SK-N-SH (cell line): ENCODE results near the gene CALN1. TPM values are rescaled to one million over a fixed set of nuclear protein-coding genes. Genes with fewer than 3 reads are reported as not detected.

ENCODE experiments used
- CTCF ChIA-PET: fragments of 300-600, 350-600 bp; formaldehyde crosslinking; extraction: SDS; loops from one replicate; lab custom pipeline; 2021; lab: Yijun Ruan, JAX
- POLR2A ChIA-PET: fragments of 350-600 bp; sonication (Branson Sonifier 250); formaldehyde crosslinking; extraction: SDS; loops from one replicate; lab custom pipeline; 2020; ENCODE audit warnings: antibody characterized with exemption, inconsistent platforms; lab: Yijun Ruan, JAX
- DNase-seq: peaks from one replicate; pipeline ENCODE4 v3.0.0; 2012
- H2AFZ ChIP-seq: fragments of 200-600 bp; sonication (generic); 2 replicates; pipeline ENCODE4 v1.8.1; 2016; ENCODE audit warnings: antibody characterized with exemption, mild to moderate bottlenecking, low read depth
- H3F3A ChIP-seq: fragments of 200-600 bp; sonication (generic); replicated peaks from 2 replicates; pipeline ENCODE3; 2016; ENCODE audit warnings: antibody characterized with exemption, mild to moderate bottlenecking; ENCODE audit not compliant: insufficient read depth
- H3K27ac ChIP-seq, 2 experiments: fragments of 200-500 bp in 1 of 2; fragments of 200-600 bp in 1 of 2; sonication (Bioruptor generic) in 1 of 2; sonication (generic), shearing (Covaris generic) in 1 of 2; 2 replicates each; pipeline versions ENCODE4 v1.5.1 to v1.6.1; 2014 to 2016; ENCODE audit warnings: low read depth in 2 of 2, inconsistent platforms in 1 of 2, low read length in 1 of 2, mild to moderate bottlenecking in 1 of 2, mixed read lengths in 1 of 2
- H3K27me3 ChIP-seq: fragments of 200-600 bp; sonication (generic), shearing (Covaris generic); 2 replicates; pipeline ENCODE4 v1.6.1; 2016; ENCODE audit warnings: mixed run types; ENCODE audit not compliant: insufficient read depth
- H3K36me3 ChIP-seq, 2 experiments: fragments of 200-500 bp in 1 of 2; fragments of 200-600 bp in 1 of 2; sonication (Bioruptor generic) in 1 of 2; sonication (generic) in 1 of 2; replicated peaks in 1 of 2; 2 replicates each; pipeline versions ENCODE3 to v1.5.1; 2014 to 2016; ENCODE audit warnings: low read length in 1 of 2, mild to moderate bottlenecking in 1 of 2; ENCODE audit not compliant: insufficient read depth in 2 of 2, control insufficient read depth in 1 of 2
- H3K4me1 ChIP-seq, 2 experiments: fragments of 200-500 bp in 1 of 2; fragments of 200-600 bp in 1 of 2; sonication (Bioruptor generic) in 1 of 2; sonication (generic), shearing (Covaris generic) in 1 of 2; 2 replicates each; pipeline versions ENCODE4 v1.5.1 to v1.6.1; 2014 to 2016; ENCODE audit warnings: low read depth in 1 of 2, low read length in 1 of 2, mixed run types in 1 of 2; ENCODE audit not compliant: insufficient read depth in 2 of 2, control insufficient read depth in 1 of 2
- H3K4me2 ChIP-seq: fragments of 200-600 bp; sonication (generic), shearing (Covaris generic); 2 replicates; pipeline ENCODE4 v1.6.1; 2017; ENCODE audit warnings: mixed run types
- H3K4me3 ChIP-seq, 2 experiments: fragments of 200-500 bp in 1 of 2; fragments of 200-600 bp in 1 of 2; sonication (Bioruptor generic) in 1 of 2; sonication (generic), shearing (Covaris generic) in 1 of 2; 2 replicates each; pipeline versions ENCODE4 v1.5.1 to v1.8.1; 2014 to 2016; ENCODE audit warnings: low read depth in 2 of 2, inconsistent platforms in 1 of 2, low read length in 1 of 2, mild to moderate bottlenecking in 1 of 2, mixed read lengths in 1 of 2, moderate library complexity in 1 of 2
- H3K79me2 ChIP-seq: fragments of 200-600 bp; sonication (generic); 2 replicates; pipeline ENCODE4 v1.8.1; 2017; ENCODE audit warnings: mild to moderate bottlenecking; ENCODE audit not compliant: insufficient read depth
- H3K9ac ChIP-seq: fragments of 200-600 bp; sonication (generic); 2 replicates; pipeline ENCODE4 v1.6.1; 2017; ENCODE audit warnings: mixed run types
- H3K9me2 ChIP-seq: fragments of 200-600 bp; sonication (generic); 2 replicates; pipeline ENCODE4 v1.6.1; 2017; ENCODE audit warnings: mixed run types
- H3K9me3 ChIP-seq: fragments of 200-600 bp; sonication (generic); 2 replicates; pipeline ENCODE4 v1.6.1; 2017; ENCODE audit warnings: mixed run types, mild to moderate bottlenecking, moderate library complexity
- H4K20me1 ChIP-seq: fragments of 200-600 bp; sonication (generic); 2 replicates; pipeline ENCODE4 v1.6.1; 2017; ENCODE audit warnings: mild to moderate bottlenecking, mixed run types; ENCODE audit not compliant: insufficient read depth
- EP300 ChIP-seq, 2 experiments: IDR thresholded peaks; 2 replicates each; pipeline versions ENCODE4 v1.4.0 to v1.6.1; 2012; ENCODE audit warnings: borderline replicate concordance in 1 of 2, low read depth in 1 of 2, low read length in 1 of 2
- EZH2phosphoT487 ChIP-seq: fragments of 200-600 bp; sonication (generic); IDR thresholded peaks from 2 replicates; pipeline ENCODE4 v1.6.1; 2017; ENCODE audit warnings: low read depth, mixed run types, mild to moderate bottlenecking, antibody characterized with exemption, moderate library complexity, borderline replicate concordance
- FOXM1 ChIP-seq: IDR thresholded peaks from 2 replicates; pipeline ENCODE4 v1.4.0; 2012; ENCODE audit warnings: low read depth, mild to moderate bottlenecking
- IRF3 ChIP-seq: fragments of 150-350 bp; IDR thresholded peaks from 2 replicates; pipeline ENCODE4 v1.6.1; 2016; ENCODE audit warnings: mild to moderate bottlenecking, low read depth, low read length
- JUND ChIP-seq: IDR thresholded peaks from 2 replicates; pipeline ENCODE4 v1.4.0; 2012
- MEF2A ChIP-seq: IDR thresholded peaks from 2 replicates; pipeline ENCODE4 v1.4.0; 2012; ENCODE audit warnings: low read depth, borderline replicate concordance
- MXI1 ChIP-seq: IDR thresholded peaks from 2 replicates; pipeline ENCODE4 v1.6.1; 2012; ENCODE audit warnings: mild to moderate bottlenecking, low read depth, low read length, improper control_type of control experiment
- NRF1 ChIP-seq: IDR thresholded peaks from 2 replicates; pipeline ENCODE4 v1.6.1; 2012; ENCODE audit warnings: low read depth, mild to moderate bottlenecking, low read length
- POLR2AphosphoS5 ChIP-seq: IDR thresholded peaks from 2 replicates; pipeline ENCODE4 v1.6.1; 2012; ENCODE audit warnings: low read depth, low read length
- RAD21 ChIP-seq: IDR thresholded peaks from 2 replicates; pipeline ENCODE4 v1.6.1; 2012; ENCODE audit warnings: mild to moderate bottlenecking, low read length
- RCOR1 ChIP-seq: fragments of 150-350 bp; IDR thresholded peaks from 2 replicates; pipeline ENCODE4 v1.6.1; 2017; ENCODE audit warnings: antibody characterized with exemption, low read length
- SIN3A ChIP-seq: IDR thresholded peaks from 2 replicates; pipeline ENCODE4 v1.6.1; 2012; ENCODE audit warnings: low read depth, mild to moderate bottlenecking, low read length, moderate library complexity, borderline replicate concordance
- ZBTB33 ChIP-seq: IDR thresholded peaks from 2 replicates; pipeline ENCODE4 v1.4.0; 2012; ENCODE audit warnings: low read depth, borderline replicate concordance
- WGBS: methylation state at CpG from one replicate; pipeline ENCODE4 v1.1.6; 2017; ENCODE audit warnings: low lambda C conversion rate; 5-methylcytosine and 5-hydroxymethylcytosine counted together
- polyA plus RNA-seq, 3 experiments: library from polyadenylated mRNA; depleted of rRNA; stranded (reverse); fragments of >200 nt; gene quantifications; 2 replicates each; pipeline ENCODE4 v1.2.3, GENCODE V29; 2012
- TF ChIP-seq, protein P1 (sequence below): IDR thresholded peaks from 2 replicates; pipeline ENCODE4 v1.4.0; 2012; ENCODE audit warnings: low read depth, borderline replicate concordance
- TF ChIP-seq, protein P2 (sequence below): fragments of 150-350 bp; IDR thresholded peaks from 2 replicates; pipeline ENCODE4 v1.6.1; 2017; ENCODE audit warnings: antibody characterized with exemption, low read length, low read depth, borderline replicate concordance
- TF ChIP-seq, protein P3 (sequence below): IDR thresholded peaks from 2 replicates; pipeline ENCODE4; 2012

CALN1 gene
- polyA plus RNA-seq, 1 of the 3 experiments (the other 2 are of a cell fraction): not detected

- Histone ChIP-seq H3K4me1 (no peaks in the 10 kb centered on the region), H3K4me2 (no peak overlapping the region), H3K4me3 (no peak overlapping the region)
- TF ChIP-seq MEF2A (no peak), POLR2AphosphoS5 (no peak)
- TF ChIP-seq, protein P1, sequence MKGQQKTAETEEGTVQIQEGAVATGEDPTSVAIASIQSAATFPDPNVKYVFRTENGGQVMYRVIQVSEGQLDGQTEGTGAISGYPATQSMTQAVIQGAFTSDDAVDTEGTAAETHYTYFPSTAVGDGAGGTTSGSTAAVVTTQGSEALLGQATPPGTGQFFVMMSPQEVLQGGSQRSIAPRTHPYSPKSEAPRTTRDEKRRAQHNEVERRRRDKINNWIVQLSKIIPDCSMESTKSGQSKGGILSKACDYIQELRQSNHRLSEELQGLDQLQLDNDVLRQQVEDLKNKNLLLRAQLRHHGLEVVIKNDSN: no peak
- TF ChIP-seq, all 33 proteins: peak for 0
- Histone ChIP-seq H3K9me3 (no peaks in the 10 kb centered on the region), H3K27me3 (no peaks in the 10 kb centered on the region), H2AFZ (no peak overlapping the region), H3K9ac (no peak overlapping the region), H3K36me3 (no peaks in the 10 kb centered on the region), H3K27ac (no peak overlapping the region), H3K9me2 (0 out of 2 replicates have a peak, but pooled peaks cover 4% of the 10 kb centered on the region), H4K20me1 (no peaks in the 10 kb centered on the region), H3K79me2 (no peaks in the 10 kb centered on the region), H3F3A (no peaks in the 10 kb centered on the region)
- POLR2A ChIA-PET: no interaction called here
- CTCF ChIA-PET: no interaction called here
- 17% methylated on average over 8 of the region's 8 CpGs for WGBS
- no peak for DNase-seq
Measured at GRCh38 chr7:71867626-71868025, 544.5 kb downstream of the CALN1 start.

DNA sequence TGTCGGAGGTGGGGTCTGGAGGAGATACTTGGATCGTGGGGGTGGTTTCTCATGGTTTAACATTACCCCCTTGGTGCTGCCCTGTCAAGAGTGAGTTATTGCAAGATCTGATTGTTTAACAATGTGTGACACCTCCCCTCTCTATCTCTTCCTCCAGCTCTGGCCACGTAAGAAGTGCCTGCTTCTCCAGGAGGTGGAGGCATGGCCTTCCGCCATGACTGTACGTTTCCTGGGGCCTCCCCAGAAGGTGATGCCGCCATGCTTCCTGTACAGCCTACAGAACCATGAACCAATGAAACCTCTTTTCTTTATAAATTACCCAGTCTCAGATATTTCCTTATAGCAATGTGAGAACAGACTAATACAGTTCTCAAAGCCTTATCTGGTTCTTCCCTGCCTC is 547.0 kb downstream of the CALN1 start:
- H3K9ac ChIP-seq: no peak overlapping the region
- no peak overlapping the region for H2AFZ ChIP-seq
- no peak overlapping the region for H3K4me3 ChIP-seq
- H3F3A ChIP-seq: no peaks in the 10 kb centered on the region
- no peaks in the 10 kb centered on the region for H3K27me3 ChIP-seq
- H3K27ac ChIP-seq: no peak overlapping the region
- no peaks in the 10 kb centered on the region for H3K4me1 ChIP-seq
- no peaks in the 10 kb centered on the region for H3K36me3 ChIP-seq
- H3K4me2 ChIP-seq: no peak overlapping the region
- WGBS: 8% methylated on average over 6 of the region's 6 CpGs
- 0 out of 2 replicates have a peak, but pooled peaks cover 4% of the 10 kb centered on the region for H3K9me2 ChIP-seq
- DNase-seq: no peak
- no peaks in the 10 kb centered on the region for H4K20me1 ChIP-seq
- H3K79me2 ChIP-seq: no peaks in the 10 kb centered on the region
- no peaks in the 10 kb centered on the region for H3K9me3 ChIP-seq
- ChIA-PET POLR2A (no interaction called here), CTCF (no interaction called here)
- TF ChIP-seq RCOR1 (no peak), MXI1 (no peak), JUND (no peak), EP300 (IDR thresholded peaks at IDR 0.05; ENCODE audit: borderline replicate concordance in 1 of 2, low read depth in 1 of 2, low read length in 1 of 2) (no peak), ZBTB33 (no peak), FOXM1 (no peak), EZH2phosphoT487 (no peak), MEF2A (no peak), IRF3 (no peak), NRF1 (no peak), SIN3A (no peak), RAD21 (no peak)
- TF ChIP-seq, protein P2, sequence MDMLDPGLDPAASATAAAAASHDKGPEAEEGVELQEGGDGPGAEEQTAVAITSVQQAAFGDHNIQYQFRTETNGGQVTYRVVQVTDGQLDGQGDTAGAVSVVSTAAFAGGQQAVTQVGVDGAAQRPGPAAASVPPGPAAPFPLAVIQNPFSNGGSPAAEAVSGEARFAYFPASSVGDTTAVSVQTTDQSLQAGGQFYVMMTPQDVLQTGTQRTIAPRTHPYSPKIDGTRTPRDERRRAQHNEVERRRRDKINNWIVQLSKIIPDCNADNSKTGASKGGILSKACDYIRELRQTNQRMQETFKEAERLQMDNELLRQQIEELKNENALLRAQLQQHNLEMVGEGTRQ: no peak
- TF ChIP-seq, protein P1: no peak
- TF ChIP-seq, protein P3, sequence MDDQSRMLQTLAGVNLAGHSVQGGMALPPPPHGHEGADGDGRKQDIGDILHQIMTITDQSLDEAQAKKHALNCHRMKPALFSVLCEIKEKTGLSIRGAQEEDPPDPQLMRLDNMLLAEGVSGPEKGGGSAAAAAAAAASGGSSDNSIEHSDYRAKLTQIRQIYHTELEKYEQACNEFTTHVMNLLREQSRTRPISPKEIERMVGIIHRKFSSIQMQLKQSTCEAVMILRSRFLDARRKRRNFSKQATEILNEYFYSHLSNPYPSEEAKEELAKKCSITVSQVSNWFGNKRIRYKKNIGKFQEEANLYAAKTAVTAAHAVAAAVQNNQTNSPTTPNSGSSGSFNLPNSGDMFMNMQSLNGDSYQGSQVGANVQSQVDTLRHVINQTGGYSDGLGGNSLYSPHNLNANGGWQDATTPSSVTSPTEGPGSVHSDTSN: no peak
